Gastrocnemius medialis (tissue), 4 donors: ENCODE results near the gene SBNO1. TPM values are rescaled to one million over a fixed set of nuclear protein-coding genes. Genes with fewer than 3 reads are reported as not detected.

Experiments
- ATAC-seq, 2 donors: fragments of 150-250 bp; one replicate each; pipeline ENCODE4 v1.9.1; 2016
- DNase-seq, 2 donors: peaks; one replicate each; pipeline ENCODE4 v3.0.0-alpha.2; 2019
- H3K27ac ChIP-seq, 4 donors: fragments of 200-600 bp; sonication (generic); 1 replicate in 1 of 4; 2 replicates in 3 of 4; pipeline ENCODE4 v1.5.1; 2016 to 2018; ENCODE audit warnings: mild to moderate bottlenecking in 2 of 4, moderate library complexity in 1 of 4
- H3K27me3 ChIP-seq, 3 donors: fragments of 200-600 bp; sonication (generic) in 2 of 3; 1 replicate in 1 of 3; 2 replicates in 2 of 3; pipeline versions ENCODE4 v1.5.1 to v1.6.0; 2016 to 2019; ENCODE audit warnings: mild to moderate bottlenecking in 1 of 3, moderate library complexity in 1 of 3
- H3K36me3 ChIP-seq, 2 donors: fragments of 200-600 bp; sonication (generic) in 1 of 2; one replicate each; pipeline ENCODE4 v1.5.1; 2017 to 2018
- H3K4me1 ChIP-seq, 2 donors: fragments of 200-600 bp; sonication (generic) in 1 of 2; one replicate each; pipeline ENCODE4 v1.5.1; 2016 to 2017; ENCODE audit warnings: mild to moderate bottlenecking in 2 of 2
- H3K4me3 ChIP-seq, 4 donors: fragments of 200-600 bp; sonication (generic) in 3 of 4; 1 replicate in 1 of 4; 2 replicates in 3 of 4; pipeline ENCODE4 v1.5.1; 2016 to 2019; ENCODE audit warnings: mild to moderate bottlenecking in 2 of 4
- H3K9me3 ChIP-seq, 3 donors: fragments of 200-600 bp; sonication (generic) in 2 of 3; 1 replicate in 1 of 3; 2 replicates in 2 of 3; pipeline ENCODE4 v1.5.1; 2016 to 2019
- POLR2A ChIP-seq, 2 donors: fragments of 450-650 bp; IDR thresholded peaks; one replicate each; pipeline ENCODE4 v1.6.1; 2017; ENCODE audit warnings: antibody characterized with exemption in 2 of 2, mild to moderate bottlenecking in 2 of 2, moderate library complexity in 2 of 2
- in situ Hi-C, 4 donors: fragments of 200-750 bp; cut with MboI; loops; one replicate each; pipeline versions ENCODE4 v1.15.0 to v1.8.0; 2017; ENCODE audit warnings: low sequenced_read_pairs in 4 of 4
- intact Hi-C: fragments of 100-400 bp; cut with DNase I; formaldehyde crosslinking; loops from one replicate; pipeline ENCODE4 v1.15.1; 2023; ENCODE audit warnings: low total_unique reads
- total RNA-seq, 4 donors: library from RNA; depleted of rRNA; stranded (reverse); fragments of >200 nt; gene quantifications; one replicate each; pipeline versions ENCODE4 v1.1.0 to v1.2.3, GENCODE V29; 2016
- TF ChIP-seq, protein P1 (sequence below), 5 experiments: fragments of 450-650 bp in 3 of 5; fragments of 200-600 bp in 2 of 5; sonication (generic) in 2 of 5; IDR thresholded peaks in 4 of 5; conservative IDR thresholded peaks in 1 of 5; 1 replicate in 4 of 5; 2 replicates in 1 of 5; pipeline ENCODE4 v1.5.1; 2016 to 2019; ENCODE audit warnings: antibody characterized with exemption in 5 of 5, mild to moderate bottlenecking in 3 of 5, moderate library complexity in 3 of 5

Gene SBNO1
- total RNA-seq, 4 donors from 2014 or later, result 26.6 to 29.9 (median 28.8) TPM

DNA sequence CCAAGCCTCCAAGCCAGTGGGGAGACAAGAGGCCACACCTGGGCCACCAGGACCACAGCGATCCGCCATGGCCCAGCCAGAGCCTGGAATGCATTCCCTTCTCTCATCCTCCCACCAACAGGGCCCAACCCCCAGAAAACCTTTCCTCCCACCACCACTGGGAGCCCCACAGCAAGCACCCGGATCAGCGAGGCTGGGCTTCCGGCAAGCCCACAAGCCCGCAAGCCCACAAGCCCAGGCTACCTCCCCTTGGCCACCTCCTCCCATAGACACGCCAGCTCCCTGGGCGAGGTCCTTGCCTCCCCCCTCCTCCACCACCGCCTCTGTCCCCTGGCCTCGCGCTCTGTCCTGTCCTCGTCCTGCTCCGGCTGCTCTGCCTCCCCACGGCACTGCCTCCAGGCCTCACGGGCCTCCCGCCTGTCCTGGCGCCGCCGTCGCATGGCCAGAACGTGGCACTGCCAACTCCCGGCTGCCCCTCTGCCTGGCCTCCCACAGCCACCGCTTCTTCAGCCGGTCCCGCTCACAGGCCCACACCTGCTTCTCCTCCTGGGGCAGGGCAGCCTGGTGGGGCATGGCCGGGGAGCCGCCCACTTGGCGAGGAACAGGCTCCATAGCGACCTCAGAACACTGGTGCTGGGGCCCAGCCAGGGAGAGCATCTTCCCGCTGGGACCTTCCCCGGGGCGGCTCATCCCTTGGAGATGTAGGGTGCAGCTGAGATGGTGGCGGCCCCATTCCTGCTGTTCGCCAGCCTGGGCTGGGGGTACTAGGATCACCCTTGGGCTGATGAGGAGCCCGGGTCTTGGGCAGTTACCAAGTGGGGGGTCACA is 98.6 kb downstream of the SBNO1 start:
- H3K4me1 ChIP-seq, result peaks cover 30 to 32% of the 10 kb centered on the region in 2 donors
- intact Hi-C loops, result no loop called here
- TF ChIP-seq, protein P1, sequence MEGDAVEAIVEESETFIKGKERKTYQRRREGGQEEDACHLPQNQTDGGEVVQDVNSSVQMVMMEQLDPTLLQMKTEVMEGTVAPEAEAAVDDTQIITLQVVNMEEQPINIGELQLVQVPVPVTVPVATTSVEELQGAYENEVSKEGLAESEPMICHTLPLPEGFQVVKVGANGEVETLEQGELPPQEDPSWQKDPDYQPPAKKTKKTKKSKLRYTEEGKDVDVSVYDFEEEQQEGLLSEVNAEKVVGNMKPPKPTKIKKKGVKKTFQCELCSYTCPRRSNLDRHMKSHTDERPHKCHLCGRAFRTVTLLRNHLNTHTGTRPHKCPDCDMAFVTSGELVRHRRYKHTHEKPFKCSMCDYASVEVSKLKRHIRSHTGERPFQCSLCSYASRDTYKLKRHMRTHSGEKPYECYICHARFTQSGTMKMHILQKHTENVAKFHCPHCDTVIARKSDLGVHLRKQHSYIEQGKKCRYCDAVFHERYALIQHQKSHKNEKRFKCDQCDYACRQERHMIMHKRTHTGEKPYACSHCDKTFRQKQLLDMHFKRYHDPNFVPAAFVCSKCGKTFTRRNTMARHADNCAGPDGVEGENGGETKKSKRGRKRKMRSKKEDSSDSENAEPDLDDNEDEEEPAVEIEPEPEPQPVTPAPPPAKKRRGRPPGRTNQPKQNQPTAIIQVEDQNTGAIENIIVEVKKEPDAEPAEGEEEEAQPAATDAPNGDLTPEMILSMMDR (IDR thresholded peaks at IDR 0.05 in 4 of 5, conservative IDR thresholded peaks at IDR 0.05 in 1 of 5), result no peak
- no peak for TF ChIP-seq POLR2A (IDR thresholded peaks at IDR 0.05)
- ATAC-seq (no peak), DNase-seq (no peak)
- no peaks in the 10 kb centered on the region for H3K27me3 ChIP-seq
- no peak overlapping the region for H3K27ac ChIP-seq
- H3K4me3 ChIP-seq, result no peak overlapping the region
- in situ Hi-C loops, result no loop called here
- H3K36me3 ChIP-seq, result peaks cover 0 to 21% of the 10 kb centered on the region in 2 donors
- H3K9me3 ChIP-seq, result no peaks in the 10 kb centered on the region

- Histone ChIP-seq H3K4me1 (peaks cover 20 to 21% of the 10 kb centered on the region in 2 donors), H3K9me3 (no peaks in the 10 kb centered on the region), H3K4me3 (no peak overlapping the region), H3K27ac (no peak overlapping the region), H3K27me3 (no peaks in the 10 kb centered on the region), H3K36me3 (peaks cover 0 to 31% of the 10 kb centered on the region in 2 donors)
- intact Hi-C loops, result no loop called here
- TF ChIP-seq, protein P1 (IDR thresholded peaks at IDR 0.05 in 4 of 5, conservative IDR thresholded peaks at IDR 0.05 in 1 of 5), result no peak
- no peak for TF ChIP-seq POLR2A (IDR thresholded peaks at IDR 0.05)
- in situ Hi-C loops, result no loop called here
- ATAC-seq, result no peak
- no peak for DNase-seq
Measured at GRCh38 chr12:123264642-123265041, 100.0 kb downstream of the SBNO1 start.

GRCh38 chr12:123263196-123263817 is 101.3 kb downstream of the SBNO1 start:
- Histone ChIP-seq H3K4me3 (no peak overlapping the region), H3K27me3 (no peaks in the 10 kb centered on the region), H3K27ac (no peak overlapping the region), H3K4me1 (peaks cover 8 to 9% of the 10 kb centered on the region in 2 donors), H3K9me3 (no peaks in the 10 kb centered on the region), H3K36me3 (peaks cover 0 to 42% of the 10 kb centered on the region in 2 donors)
- in situ Hi-C loops (no loop called here), intact Hi-C loops (loop anchor here (2.0 kb wide), 1 partner anchor 23 kb away; no protein-coding TSS in a partner anchor)
- DNase-seq, result no peak
- no peak for ATAC-seq
- TF ChIP-seq, protein P1 (IDR thresholded peaks at IDR 0.05 in 4 of 5, conservative IDR thresholded peaks at IDR 0.05 in 1 of 5), result no peak
- TF ChIP-seq POLR2A (IDR thresholded peaks at IDR 0.05), result no peak

DNA sequence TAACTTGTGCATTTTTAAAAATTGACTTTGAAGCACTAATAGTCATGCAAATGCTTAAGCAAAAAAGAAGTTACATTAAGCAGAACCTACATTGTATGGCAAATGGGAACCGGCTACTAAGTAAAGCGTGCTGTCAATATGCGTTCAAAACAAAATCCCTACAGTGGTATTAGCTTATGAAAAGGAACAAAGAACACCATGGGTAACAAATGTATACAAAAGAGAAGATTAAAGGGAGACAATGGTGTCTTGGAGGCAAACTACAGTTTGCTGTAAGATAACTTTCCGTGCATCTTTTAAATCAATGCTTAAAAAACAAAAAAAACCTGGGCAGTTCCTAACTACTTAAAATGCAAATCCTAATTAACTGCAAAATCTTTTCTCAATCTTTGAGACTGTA is 103.5 kb downstream of the SBNO1 start:
- in situ Hi-C loops (no loop called here), intact Hi-C loops (no loop called here)
- Histone ChIP-seq H3K4me3 (no peak overlapping the region), H3K27me3 (no peaks in the 10 kb centered on the region), H3K27ac (no peak overlapping the region), H3K36me3 (peaks cover 0 to 58% of the 10 kb centered on the region in 2 donors), H3K9me3 (no peaks in the 10 kb centered on the region), H3K4me1 (no peaks in the 10 kb centered on the region)
- no peak for TF ChIP-seq POLR2A (IDR thresholded peaks at IDR 0.05)
- TF ChIP-seq, protein P1 (IDR thresholded peaks at IDR 0.05 in 4 of 5, conservative IDR thresholded peaks at IDR 0.05 in 1 of 5), result no peak
- ATAC-seq (no peak), DNase-seq (no peak)
